Parathyroid adenoma (tissue), 2 donors: ENCODE data around the gene CLEC1A.

Experiments used
- H2AFZ ChIP-seq: fragments of 300-600 bp; sonication (generic); one replicate; pipeline ENCODE4 v1.7.0; 2017; ENCODE audit warnings: antibody characterized with exemption, mild to moderate bottlenecking
- H3K27ac ChIP-seq: fragments of 300-600 bp; sonication (generic); one replicate; pipeline ENCODE4 v1.7.0; 2017
- H3K27me3 ChIP-seq: fragments of 300-600 bp; sonication (generic); one replicate; pipeline ENCODE4 v1.7.0; 2017; ENCODE audit warnings: low read length; ENCODE audit not compliant: control insufficient read depth, insufficient read depth
- H3K36me3 ChIP-seq: fragments of 300-600 bp; sonication (generic); one replicate; pipeline ENCODE4 v1.7.0; 2017; ENCODE audit warnings: low read length; ENCODE audit not compliant: control insufficient read depth, insufficient read depth
- H3K4me1 ChIP-seq: fragments of 300-600 bp; sonication (generic); one replicate; pipeline ENCODE4 v1.7.0; 2017; ENCODE audit warnings: control low read depth
- H3K4me2 ChIP-seq: fragments of 300-600 bp; sonication (generic); one replicate; pipeline ENCODE4 v1.7.0; 2017; ENCODE audit warnings: low read length
- H3K4me3 ChIP-seq: fragments of 300-600 bp; sonication (generic); one replicate; pipeline ENCODE4 v1.7.0; 2017; ENCODE audit warnings: low read depth, low read length
- H3K79me2 ChIP-seq: fragments of 300-600 bp; sonication (generic); one replicate; pipeline ENCODE4 v1.7.0; 2017; ENCODE audit warnings: control low read depth
- H3K9ac ChIP-seq: fragments of 300-600 bp; sonication (generic); one replicate; pipeline ENCODE4 v1.7.0; 2017; ENCODE audit warnings: mild to moderate bottlenecking
- H3K9me3 ChIP-seq: fragments of 300-600 bp; sonication (generic); one replicate; pipeline ENCODE4 v1.7.0; 2017; ENCODE audit warnings: low read length; ENCODE audit not compliant: control insufficient read depth
- TF ChIP-seq, protein P1 (sequence below): fragments of 300-600 bp; sonication (generic); IDR thresholded peaks from one replicate; pipeline ENCODE4 v1.7.0; 2017; ENCODE audit warnings: antibody characterized with exemption, mild to moderate bottlenecking
- donor health status: primary hyperparathyroidism.

CLEC1A gene

GRCh38 chr12:10048526-10048925 is 50.3 kb downstream of the CLEC1A start:
- no peaks in the 10 kb centered on the region for H3K9me3 ChIP-seq
- peaks cover 2% of the 10 kb centered on the region for H3K36me3 ChIP-seq
- TF ChIP-seq, protein P1, sequence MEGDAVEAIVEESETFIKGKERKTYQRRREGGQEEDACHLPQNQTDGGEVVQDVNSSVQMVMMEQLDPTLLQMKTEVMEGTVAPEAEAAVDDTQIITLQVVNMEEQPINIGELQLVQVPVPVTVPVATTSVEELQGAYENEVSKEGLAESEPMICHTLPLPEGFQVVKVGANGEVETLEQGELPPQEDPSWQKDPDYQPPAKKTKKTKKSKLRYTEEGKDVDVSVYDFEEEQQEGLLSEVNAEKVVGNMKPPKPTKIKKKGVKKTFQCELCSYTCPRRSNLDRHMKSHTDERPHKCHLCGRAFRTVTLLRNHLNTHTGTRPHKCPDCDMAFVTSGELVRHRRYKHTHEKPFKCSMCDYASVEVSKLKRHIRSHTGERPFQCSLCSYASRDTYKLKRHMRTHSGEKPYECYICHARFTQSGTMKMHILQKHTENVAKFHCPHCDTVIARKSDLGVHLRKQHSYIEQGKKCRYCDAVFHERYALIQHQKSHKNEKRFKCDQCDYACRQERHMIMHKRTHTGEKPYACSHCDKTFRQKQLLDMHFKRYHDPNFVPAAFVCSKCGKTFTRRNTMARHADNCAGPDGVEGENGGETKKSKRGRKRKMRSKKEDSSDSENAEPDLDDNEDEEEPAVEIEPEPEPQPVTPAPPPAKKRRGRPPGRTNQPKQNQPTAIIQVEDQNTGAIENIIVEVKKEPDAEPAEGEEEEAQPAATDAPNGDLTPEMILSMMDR = no peak
- no peaks in the 10 kb centered on the region for H3K27me3 ChIP-seq
- no peak overlapping the region for H3K4me2 ChIP-seq
- no peaks in the 10 kb centered on the region for H3K4me1 ChIP-seq
- H3K27ac ChIP-seq = no peak overlapping the region
- no peaks in the 10 kb centered on the region for H3K79me2 ChIP-seq
- H2AFZ ChIP-seq = no peak overlapping the region
- H3K4me3 ChIP-seq = no peak overlapping the region
- no peak overlapping the region for H3K9ac ChIP-seq

GRCh38 chr12:10042167-10042566 is 56.6 kb downstream of the CLEC1A start:
- Histone ChIP-seq H3K9me3 (no peaks in the 10 kb centered on the region), H3K36me3 (no peaks in the 10 kb centered on the region), H3K27ac (no peak overlapping the region), H3K9ac (no peak overlapping the region), H3K4me1 (no peaks in the 10 kb centered on the region), H2AFZ (no peak overlapping the region), H3K4me2 (no peak overlapping the region), H3K4me3 (no peak overlapping the region), H3K27me3 (no peaks in the 10 kb centered on the region), H3K79me2 (no peaks in the 10 kb centered on the region)
- TF ChIP-seq, protein P1 = no peak

DNA sequence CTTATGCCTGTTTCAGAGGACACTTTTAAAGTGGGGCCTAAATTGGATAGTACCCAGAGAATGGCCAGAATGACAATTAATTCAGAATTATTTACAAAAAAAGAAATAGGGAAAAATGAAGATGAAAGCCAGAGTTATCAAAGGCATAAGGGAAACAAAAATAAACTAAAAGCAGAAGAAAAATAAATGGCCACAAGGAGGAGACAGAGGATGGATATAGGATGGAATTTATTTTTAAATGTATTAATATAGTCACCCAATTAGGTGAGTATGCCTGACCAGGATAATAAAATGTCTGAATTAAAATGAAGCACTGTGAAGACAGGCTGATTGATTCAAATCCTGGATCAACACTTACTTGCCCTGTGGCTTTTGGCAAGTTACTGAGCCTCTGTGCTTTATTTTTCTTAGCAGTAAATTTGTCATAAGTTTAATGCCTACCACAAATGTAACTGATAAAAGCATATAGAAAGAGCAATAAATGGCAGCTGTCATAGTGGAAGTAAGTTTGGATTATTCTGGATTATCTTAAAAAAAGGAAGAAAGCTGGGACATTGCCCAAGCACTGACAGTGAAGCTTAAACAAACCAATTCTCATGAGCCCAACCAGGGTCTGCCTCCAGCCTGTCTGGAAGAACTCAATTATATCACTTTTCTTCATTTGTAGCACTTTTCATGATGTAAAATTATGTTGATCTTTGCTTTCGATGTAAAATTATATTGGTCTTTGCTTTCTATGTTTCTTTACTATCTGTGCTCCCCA is 64.8 kb downstream of the CLEC1A start:
- Histone ChIP-seq H2AFZ (no peak overlapping the region), H3K4me2 (no peak overlapping the region), H3K9ac (no peak overlapping the region), H3K9me3 (no peaks in the 10 kb centered on the region), H3K27ac (no peak overlapping the region), H3K4me3 (no peak overlapping the region), H3K79me2 (no peaks in the 10 kb centered on the region), H3K27me3 (no peaks in the 10 kb centered on the region), H3K36me3 (no peaks in the 10 kb centered on the region), H3K4me1 (no peaks in the 10 kb centered on the region)
- TF ChIP-seq, protein P1 = no peak

DNA sequence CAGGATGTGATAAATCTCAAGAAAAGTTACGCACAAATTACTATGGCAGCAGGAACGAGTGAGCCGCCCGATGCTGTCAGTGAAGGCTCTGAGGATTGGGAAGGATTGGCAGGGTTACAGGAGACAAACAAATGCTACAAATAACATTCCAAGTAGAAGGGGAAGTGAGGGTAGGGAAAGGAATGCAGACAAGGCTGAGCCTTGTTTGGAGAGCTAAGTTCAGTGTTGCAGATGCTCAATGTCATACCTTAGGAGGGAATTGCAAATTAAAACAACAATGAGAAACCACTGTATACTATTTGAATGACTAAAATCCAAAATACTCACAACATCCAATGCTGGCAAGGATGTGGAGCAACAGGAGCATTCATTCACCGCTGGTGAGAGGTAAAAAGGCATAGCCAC is 67.0 kb downstream of the CLEC1A start:
- no peak overlapping the region for H2AFZ ChIP-seq
- no peaks in the 10 kb centered on the region for H3K27me3 ChIP-seq
- no peak overlapping the region for H3K4me3 ChIP-seq
- no peaks in the 10 kb centered on the region for H3K9me3 ChIP-seq
- TF ChIP-seq, protein P1 = no peak
- H3K27ac ChIP-seq = no peak overlapping the region
- no peaks in the 10 kb centered on the region for H3K79me2 ChIP-seq
- no peak overlapping the region for H3K4me2 ChIP-seq
- H3K4me1 ChIP-seq = no peaks in the 10 kb centered on the region
- H3K36me3 ChIP-seq = no peaks in the 10 kb centered on the region
- H3K9ac ChIP-seq = no peak overlapping the region

DNA sequence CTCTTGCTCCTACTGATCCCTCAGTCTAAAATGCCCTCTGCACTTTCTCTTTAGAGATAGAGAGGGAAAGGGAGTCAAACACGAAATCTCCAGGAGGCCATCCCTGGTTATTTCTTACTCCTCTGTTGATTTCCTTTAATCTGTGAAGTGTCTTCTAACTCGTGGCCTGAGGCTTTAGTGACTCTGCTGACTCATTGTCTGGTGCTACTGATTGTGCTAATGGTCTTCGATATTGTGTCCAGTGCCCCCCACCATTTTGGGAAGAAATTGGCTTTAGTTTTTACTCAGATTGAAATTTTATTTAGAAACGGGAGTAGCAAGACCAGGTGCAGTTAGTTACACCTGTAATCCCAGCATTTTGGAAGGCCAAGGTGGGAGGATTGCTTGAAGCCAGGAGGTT is 67.5 kb downstream of the CLEC1A start:
- no peaks in the 10 kb centered on the region for H3K79me2 ChIP-seq
- no peaks in the 10 kb centered on the region for H3K9me3 ChIP-seq
- H3K27ac ChIP-seq = no peak overlapping the region
- no peak overlapping the region for H2AFZ ChIP-seq
- no peaks in the 10 kb centered on the region for H3K27me3 ChIP-seq
- H3K4me3 ChIP-seq = no peak overlapping the region
- no peaks in the 10 kb centered on the region for H3K36me3 ChIP-seq
- no peaks in the 10 kb centered on the region for H3K4me1 ChIP-seq
- H3K9ac ChIP-seq = no peak overlapping the region
- H3K4me2 ChIP-seq = no peak overlapping the region
- TF ChIP-seq, protein P1 = no peak
